EH (cell line): ENCODE results near the gene NOXO1.
"Not testable (repeated sequence)": the region's sequence is repeated elsewhere in the genome, so short reads cannot be mapped to it uniquely, and the experiment has no call there.

Experiments used
- DNase-seq: peaks from one replicate; pipeline ENCODE4 v3.0.0-alpha.2; 2015; ENCODE audit warnings: low read depth

NOXO1 gene

DNA sequence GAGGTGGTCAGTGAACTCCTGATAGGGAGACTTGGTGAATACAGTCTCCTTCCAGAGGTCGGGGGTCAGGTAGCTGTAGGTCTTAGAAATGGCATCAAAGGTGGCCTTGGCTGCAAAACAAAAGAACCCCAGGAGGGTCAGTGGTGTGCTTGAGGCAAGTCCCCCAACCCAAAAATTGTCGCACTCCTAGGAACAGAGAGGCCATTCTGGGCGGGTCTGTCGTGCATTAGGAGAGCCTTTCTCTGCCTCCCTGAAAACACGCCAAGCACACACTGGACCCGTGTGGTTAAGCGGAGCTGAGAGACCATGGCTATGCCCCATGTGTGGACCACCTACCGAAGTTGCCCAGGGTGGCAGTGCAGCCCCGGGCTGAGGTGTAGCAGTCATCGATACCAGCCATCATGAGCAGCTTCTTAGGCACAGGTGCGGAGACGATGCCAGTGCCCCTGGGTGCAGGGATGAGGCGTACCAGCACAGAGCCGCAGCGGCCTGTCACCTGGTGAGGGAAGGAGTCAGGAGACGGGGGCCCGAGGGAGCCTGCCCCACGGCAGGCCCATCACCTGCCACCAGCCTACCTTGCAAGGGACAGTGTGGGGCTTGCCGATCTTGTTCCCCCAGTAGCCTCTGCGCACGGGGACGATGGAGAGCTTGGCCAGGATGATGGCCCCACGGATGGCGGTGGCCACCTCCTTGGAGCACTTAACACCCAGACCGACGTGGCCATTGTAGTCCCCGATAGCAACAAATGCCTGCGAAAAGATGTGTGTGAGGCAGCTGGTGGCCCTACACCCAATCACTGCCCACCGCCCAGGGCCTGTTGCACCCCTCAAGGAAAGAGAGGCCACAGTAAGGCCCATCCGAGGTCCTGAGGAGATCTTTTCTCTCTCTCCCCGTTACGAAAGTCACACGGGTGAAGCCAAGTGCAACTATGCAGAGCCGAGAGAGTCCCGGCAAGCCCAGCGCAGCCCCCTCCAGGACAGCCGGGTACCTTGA lies 18.8 kb downstream of the NOXO1 start:
- DNase-seq = not testable (repeated sequence)

DNA sequence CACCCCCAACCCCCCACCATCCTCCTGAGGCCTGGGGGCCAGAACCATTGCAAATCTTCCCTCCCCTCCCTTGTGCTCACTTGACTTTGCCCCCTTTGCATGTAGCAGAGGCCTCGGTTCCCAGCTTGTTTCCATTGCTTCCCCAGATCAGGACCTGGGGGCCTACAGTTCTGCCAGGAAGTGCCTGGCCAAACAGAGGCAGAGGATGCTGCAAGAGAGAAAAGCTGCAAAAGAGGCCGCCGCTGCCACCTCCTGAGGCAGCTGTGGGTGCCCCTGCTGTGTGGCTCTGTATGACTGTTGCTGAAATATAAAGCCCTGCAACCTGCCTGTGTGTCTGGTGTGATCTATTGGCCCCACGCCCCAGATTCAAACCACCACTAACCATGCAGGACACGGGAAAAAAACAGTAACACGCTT lies 19.6 kb downstream of the NOXO1 start:
- DNase-seq = no peak

DNA sequence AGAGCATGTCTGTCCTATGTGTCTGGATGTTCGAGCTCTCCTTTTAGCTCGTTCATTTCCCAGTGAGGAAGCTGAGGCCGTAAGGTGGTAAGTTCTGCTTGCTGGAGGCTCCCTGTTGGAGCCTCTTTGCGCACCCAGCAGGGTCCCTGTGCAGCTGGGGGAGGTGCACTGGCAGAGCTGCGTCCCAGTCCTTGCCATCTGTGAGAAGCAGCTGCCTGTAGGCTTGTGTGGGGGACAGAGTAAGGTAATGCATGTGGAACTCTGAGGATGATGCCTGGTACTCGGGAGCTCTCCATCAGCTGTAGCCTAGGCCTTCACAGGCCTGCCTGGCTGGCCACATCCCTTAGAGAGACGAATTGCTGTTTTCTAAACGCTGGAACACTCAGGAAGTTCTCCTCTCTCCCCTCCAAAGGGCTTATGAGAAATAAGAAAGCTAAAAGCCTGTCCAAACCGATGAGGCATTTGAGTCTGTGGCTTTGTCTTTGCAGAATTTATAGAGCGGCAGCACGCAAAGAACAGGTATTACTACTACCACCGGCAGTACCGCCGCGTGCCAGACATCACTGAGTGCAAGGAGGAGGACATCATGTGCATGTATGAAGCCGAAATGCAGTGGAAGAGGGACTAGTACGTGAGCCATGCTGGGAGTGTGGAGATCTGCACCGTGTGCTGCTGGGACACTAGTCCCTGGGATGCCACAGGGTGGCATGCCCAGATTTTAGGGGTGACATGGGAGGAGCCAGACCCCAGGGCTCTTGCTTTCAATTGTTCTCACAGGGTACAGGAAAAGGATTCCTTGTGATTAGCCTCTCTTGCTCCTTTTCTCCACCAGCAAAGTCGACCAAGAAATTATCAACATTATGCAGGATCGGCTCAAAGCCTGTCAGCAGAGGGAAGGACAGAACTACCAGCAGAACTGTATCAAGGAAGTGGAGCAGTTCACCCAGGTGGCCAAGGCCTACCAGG lies 20.3 kb downstream of the NOXO1 start:
- DNase-seq = peak; percentile 42

DNA sequence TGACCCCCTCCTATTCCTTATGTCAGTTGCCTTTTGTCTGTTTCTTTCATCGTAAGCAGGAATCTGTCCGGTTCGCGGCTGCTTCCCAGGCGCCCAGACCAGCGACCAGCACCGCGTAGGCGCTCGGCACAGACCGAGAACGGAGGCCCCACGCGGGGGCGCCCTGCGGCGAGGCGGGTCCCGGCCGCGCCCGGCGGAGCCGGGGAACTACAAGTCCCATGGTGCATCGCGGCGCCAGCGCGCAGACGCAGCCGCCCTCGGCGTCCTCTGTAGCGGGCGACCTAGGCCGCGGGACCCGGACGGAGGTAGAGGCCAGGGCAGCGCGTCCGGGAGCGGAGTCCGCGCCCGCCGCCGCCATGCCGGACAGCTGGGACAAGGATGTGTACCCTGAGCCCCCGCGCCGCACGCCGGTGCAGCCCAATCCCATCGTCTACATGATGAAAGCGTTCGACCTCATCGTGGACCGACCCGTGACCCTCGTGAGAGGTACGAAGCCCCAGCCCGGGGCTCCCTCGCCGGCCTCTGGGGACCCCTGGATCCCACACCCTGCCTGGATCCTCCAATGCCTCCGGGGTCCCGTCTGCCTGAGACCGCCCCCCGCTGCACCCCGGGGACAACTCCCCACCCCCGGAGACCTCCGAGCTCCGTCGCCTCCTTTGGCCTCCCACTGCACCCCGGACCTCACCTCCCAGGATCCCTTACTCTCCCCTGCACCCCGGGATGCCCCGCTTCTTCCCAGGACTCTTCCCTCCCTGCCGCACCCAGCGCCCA lies 21.8 kb downstream of the NOXO1 start, which contains the start of gene NDUFB10:
Gene NDUFB10 (plus strand): TSS at position 270 of the 771 bp plus-strand sequence. CDS start 87 bp downstream, at position 357.
- peak; percentile 89 for DNase-seq

DNA sequence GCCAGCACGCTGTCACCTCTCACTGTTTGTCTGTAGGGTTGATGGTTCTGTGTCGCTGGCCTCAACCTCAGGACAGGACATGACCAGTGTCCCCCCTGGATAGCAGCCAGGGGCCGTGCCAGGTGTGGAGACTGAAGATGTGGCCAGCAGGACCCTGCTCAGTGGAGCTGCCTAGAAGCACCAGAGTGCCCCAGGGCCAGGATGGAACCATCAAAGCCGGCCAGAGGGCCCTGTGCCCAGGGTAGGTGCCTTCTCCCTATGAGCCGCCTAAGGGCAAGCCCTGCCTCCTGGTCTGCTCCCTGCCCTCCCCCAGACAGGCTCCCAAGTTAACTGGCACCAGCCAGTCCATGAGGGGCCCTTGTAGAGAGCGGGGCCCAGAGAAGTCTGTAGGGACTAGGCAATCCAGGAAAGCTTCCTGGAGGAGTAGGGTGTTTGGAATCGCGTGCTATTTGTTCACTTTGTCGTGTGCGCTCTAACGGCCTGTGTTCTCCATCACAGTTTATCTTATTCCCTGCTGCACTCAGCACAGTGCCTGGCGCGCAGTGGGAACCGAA lies 22.5 kb downstream of the NOXO1 start:
- no peak for DNase-seq

DNA sequence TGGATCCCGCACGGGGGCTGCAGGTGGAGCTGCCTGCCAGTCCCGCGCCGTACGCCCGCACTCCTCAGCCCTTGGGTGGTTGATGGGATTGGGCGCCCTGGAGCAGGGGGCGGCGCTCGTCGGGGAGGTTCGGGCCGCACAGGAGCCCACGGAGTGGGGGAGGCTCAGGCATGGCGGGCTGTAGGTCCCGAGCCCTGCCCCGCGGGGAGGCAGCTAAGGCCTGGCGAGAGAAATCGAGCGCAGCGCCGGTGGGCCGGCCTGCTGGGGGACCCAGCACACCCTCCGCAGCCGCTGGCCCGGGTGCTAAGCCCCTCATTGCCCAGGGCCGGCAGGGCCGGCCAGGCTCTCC lies 23.2 kb downstream of the NOXO1 start:
- DNase-seq = not testable (repeated sequence)

DNA sequence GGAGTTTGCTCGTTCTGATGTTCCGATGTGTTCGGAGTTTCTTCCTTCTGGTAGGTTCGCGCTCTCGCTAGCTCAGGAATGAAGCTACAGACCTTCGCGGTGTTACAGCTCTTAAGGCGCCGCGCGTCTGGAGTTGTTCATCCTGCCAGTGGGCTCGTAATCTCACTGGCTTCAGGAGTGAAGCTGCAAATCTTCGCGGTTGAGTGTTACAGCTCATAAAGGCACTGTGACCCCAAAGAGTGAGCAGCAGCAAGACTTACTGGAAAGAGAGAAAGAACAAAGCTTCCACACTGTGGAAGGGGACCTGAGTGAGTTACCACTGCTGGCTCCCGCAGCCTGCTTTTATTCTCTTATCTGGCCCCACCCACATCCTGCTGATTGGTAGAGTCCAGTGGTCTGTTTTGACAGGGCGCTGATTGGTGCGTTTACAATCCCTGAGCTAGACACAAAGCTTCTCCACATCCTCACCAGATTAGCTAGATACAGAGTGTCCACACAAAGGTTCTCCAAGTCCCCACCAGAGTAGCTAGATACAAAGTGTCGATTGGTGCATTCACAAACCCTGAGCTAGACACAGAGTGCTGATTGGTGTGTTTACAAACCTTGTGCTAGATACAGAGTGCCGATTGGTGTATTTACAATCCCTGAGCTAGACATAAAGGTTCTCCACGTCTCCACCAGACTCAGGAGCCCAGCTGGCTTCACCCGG lies 23.7 kb downstream of the NOXO1 start:
- DNase-seq = not testable (repeated sequence)

DNA sequence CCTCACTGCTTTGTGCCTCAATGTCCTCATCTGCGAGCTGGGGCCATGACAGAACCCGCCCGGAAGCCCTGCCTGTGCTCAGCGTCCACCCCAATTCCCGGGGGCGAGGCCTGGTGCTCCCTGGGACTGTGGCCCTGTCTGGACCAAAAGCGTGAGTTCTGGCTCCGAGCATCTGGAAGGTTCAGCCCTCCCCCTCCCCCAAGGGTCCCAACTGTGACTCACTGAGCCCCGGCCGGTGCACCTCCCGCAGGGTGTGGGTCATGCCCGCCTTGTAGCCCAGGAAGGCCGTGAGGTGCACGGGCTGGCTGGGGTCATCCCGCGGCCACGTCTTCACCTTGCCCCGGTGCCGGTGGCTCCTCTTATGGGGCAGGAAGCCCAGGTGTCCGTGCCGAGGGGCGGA lies 27.5 kb downstream of the NOXO1 start:
- no peak for DNase-seq

DNA sequence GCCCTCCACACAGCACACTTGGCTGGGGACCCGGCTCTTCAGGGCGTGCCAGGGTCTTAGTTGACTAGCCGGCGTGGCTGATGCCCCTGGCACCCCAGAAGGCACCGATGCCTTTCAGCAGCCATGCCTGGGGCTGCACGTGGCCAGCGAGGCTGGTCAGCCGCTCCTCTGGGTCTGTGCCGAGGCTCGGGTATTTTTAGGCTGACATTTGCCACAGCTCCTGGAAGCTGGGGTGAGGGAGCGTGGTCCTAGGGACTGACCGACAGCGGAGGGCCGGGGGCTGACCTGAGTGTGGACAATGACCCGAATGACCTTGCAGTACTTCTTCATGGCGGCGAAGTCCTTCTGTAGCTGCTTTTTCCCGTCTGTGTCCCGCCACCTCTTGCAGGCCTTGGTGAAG lies 30.7 kb downstream of the NOXO1 start:
- DNase-seq = no peak

DNA sequence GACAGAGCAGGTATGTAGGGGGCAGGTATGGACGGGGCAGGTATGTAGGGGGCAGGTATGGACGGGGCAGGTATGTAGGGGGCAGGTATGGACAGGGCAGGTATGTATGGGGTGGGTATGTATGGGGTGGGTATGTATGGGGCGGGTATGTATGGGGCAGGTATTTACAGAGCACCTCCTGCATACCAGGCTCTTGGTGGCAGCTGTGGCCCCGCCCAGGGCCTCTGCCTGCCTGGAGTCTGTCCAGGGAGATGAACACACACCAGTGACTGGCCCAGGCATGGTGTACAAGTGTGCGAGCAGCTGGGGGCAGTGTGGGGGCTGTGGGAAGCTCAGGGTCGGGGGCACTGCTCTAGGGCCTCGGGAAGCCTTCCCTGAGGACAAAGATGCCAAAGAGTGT lies 31.2 kb downstream of the NOXO1 start:
- no peak for DNase-seq

DNA sequence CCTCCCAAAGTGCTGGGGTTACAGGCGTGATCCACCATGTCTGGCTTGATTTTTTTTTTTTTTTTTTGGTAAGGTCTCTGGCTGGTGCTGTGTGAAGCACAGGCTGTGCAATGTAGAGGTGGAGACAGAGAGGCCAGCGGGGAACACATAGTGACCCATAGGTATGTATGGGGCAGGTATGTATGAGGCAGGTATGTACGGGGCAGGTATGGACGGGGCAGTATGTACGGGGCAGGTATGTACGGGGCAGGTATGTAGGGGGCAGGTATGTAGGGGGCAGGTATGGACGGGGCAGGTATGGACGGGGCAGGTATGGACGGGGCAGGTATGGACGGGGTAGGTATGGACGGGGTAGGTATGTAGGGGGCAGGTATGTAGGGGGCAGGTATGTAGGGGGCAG lies 31.8 kb downstream of the NOXO1 start:
- no peak for DNase-seq

DNA sequence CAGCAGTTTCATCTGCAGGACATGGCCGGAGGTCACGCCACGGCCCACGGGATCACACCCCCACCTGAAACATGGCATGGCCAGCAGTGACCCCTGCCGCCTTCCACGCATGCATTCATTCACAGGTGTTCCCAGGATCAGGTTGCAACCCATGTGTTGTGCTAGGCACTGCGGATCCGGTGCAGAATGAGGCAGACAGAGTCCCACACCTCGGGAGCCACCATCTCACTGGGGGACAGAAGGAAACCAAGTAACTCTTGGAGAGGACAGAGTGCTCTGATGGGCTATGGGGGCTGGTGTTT lies 33.9 kb downstream of the NOXO1 start:
- no peak for DNase-seq

DNA sequence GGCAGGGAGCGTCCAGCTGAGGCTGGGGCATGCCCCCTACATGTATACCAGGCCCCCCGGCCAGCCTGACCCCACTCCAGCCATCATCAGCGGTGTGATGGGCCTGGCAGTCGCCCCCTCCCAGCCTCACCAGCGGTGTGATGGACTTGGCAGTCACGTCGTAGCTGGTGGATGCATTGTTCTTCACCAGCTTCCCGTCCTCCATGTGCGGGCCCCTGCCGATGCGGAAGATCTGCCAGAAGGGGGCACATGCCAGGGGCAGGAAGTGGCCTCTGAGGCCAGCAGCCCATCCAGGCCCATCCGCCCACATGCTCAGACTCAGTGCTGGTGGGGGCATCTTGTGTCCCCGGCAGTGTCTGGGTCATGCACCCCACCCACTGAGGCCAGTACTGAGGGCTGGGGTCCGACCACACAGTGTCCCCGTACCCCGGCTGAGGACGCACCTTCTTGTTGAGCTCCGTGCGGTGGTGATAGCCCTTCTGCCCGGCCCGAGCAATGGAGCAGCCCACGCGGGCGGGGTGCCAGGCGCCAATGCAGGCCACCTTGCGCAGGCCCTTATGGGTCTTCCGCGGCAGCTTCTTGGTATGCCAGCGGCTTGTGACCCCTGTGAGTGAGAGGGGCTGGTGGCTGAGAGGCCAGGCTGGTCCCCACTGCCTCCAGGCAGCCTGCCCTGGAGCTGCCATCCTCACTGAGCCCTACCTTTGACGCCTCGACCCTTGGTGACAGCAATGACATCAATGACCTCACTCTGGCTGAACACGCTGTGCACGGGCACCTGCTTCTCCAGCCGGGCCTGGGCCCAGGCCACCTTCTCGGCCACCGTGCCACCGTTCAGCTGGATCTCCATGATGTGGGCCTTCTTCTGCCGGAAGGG lies 34.5 kb downstream of the NOXO1 start:
- DNase-seq = no peak

DNA sequence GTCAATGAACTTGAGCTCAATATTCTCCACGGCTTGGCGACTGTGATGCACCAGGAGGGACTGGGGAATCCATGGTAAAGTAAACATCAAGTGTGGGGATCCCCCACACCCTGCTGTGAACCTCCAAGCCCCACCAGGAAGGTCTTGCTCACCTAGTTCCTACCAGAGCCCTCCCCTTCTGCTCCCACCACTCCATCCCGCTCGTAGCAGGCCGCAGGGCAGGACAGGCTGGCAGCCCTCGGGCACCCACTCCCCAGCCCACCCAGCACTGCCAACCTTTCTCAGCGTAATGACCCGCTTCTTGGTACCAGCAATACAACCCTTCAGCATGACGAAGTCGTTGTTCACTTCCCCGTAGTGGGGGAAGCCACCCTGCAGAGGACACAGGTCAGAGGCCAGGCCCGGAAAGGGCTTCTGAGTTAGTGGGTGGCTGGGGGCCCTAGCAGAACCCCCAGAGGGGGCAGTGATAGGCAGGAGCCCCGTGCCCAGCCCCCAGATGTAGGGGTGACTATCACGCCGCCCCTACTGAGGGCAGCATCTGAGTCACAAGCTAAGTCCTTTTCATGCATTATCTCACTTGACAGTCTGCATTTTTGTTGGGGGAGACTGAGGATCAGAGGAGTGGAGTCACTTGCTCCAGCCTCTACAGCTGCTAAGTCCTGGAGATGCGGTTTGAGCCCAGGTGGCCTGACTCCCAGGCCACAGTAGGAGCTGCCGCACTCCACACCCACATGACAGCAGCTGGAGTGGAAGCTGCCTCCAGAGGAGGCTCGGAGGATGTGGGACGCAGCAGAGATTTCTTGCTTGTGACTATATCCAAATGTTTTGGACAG lies 35.5 kb downstream of the NOXO1 start:
- DNase-seq = no peak

DNA sequence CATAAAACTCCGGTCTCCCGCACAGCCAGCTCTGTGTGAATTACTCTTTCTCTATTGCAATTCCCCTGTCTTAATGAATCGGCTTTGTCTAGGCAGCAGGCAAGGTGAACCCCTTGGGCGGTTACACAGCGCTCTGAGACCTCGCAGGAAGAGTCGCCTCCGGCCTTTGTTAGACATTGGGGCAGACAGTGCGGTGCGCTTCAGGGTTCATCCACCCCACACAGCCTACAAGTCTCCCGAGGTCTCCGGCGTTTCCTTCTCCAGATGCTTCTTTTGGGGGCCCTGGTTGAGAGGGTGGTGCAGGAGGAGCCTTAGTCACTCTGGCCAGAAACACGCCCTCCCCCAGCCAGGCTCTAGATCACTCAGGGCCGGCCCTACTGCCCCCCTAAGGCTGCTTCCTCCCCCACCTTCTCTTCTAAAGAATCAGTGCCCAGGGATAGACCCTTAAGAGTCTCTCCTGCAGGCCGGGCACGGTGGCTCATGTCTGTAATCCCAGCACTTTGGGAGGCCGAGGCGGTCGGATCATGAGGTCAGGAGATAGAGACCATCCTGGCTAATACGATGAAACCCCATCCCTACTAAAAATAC lies 36.6 kb downstream of the NOXO1 start:
- no peak for DNase-seq

DNA sequence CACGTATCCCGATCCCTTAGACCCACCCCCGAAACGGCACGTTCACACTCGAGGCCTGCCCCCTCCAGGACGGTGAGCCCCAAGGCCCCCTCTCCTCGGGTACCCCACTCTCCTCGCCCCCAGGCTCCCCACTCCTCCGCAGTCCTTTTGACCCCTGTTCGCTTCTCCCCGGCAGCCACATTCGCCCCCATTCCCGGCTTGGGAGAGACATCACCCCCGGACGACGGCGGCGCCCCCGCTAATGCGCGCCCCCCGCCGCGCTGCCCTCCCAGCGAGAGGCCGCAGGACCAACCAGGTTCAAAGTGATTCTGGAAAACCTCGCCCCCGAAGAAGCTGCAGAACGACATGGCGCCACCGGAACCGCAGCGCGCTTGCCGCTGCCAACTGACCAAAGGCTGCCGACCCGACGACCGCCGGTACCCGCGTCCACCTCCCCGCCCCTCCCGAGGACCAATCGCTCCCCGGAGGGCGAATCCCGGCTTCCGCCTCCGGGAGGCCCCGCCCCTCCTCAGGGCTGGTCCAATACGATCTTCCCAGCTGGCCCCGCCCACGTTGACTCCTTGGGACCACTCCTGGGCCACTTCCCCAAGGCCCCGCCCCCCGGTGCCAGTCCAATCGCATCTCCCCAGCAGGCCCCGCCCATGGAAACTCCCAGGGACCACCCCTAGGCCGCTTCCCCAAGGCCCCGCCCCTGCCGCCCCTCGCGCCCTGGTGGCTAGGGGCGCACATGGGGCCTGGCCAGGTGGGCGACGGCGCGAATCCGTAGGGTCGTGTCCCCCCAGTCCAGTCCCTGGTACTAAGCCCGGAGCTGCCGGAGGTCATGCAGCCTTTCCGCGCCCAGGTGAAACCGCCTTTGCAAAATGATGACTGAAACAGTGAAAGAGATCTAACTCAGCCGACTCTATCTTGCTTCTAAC lies 38.2 kb downstream of the NOXO1 start, which contains the start of gene MSRB1:
Gene MSRB1 (minus strand): TSS at position 390 of the 917 bp plus-strand sequence. CDS start 43 bp downstream, at position 347.
- peak; percentile 99 for DNase-seq

DNA sequence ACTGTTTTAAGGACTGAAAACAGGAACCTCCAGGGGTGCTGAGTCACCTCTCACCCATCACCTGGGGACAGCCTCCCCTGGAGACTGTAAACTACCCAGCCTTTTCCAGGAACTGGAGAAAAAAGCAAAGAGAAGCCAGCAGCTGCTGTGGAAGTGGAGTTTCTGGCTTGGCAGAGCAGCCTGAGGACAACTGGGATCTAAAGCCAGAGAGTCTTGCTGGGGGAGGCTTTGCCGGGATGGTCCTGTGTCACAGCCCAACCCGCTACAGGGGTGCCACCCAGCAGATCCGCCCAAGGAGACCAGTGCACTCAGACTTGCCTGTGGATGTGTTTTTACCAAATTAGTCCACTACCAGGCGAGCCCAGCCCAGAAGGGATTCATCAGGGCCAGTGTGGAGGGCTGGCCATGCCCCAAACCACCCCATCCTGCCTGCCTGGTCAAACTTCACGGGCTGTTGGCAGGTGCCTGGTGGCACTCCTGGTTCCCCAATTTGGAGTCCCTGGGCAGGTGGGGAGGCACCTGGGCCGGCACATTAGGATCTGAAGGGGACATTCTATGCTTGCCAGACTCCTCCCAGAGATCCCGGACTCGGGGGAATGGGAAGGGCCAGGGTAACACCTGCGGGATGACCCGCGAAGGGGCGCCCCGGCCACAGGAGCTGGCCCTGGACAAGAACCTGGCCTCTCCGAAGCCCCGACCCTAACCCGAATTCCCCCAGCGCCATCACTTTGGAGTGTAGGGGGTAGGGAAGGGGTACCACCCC lies 39.0 kb downstream of the NOXO1 start:
- DNase-seq = peak; percentile 54
